ENCODE measurements around the gene SERPINE1.

The SERPINE1 gene

GRCh38 chr7:101164071-101164840 lies 37.4 kb downstream of the SERPINE1 start:
- Histone ChIP-seq H2AK5ac (ENCODE audit: low read depth, low read length) (no peak overlapping the region), H2BK5ac (ENCODE audit: low read length) (no peak overlapping the region), H3K9ac (ENCODE audit: low read depth, low read length, poor library complexity) (peak overlapping the region; percentile 68), H2BK120ac (ENCODE audit: low read depth, low read length) (no peak overlapping the region), H3K4me2 (ENCODE audit: insufficient read depth, low read length, poor library complexity, severe bottlenecking) (peak overlapping the region; percentile 94), H3K4me3 (ENCODE audit: low read length in 2 of 2) (peak overlapping the region; percentile 59 to 76), H2BK15ac (ENCODE audit: low read length) (no peak overlapping the region), H3K14ac (ENCODE audit: low read length) (no peak overlapping the region), H3K36me3 (replicated peaks in 1 of 2; ENCODE audit: control insufficient read depth in 2 of 2, insufficient read depth in 2 of 2, low read length in 2 of 2) (peaks cover under 1 to 10% of the 10 kb centered on the region in 2 donors), H3K18ac (ENCODE audit: low read length) (peak overlapping the region; percentile 87), H3K9me3 (replicated peaks in 1 of 2; ENCODE audit: control insufficient read depth in 2 of 2, insufficient read depth in 1 of 2, low read depth in 1 of 2, low read length in 2 of 2) (no peaks in the 10 kb centered on the region), H3K23ac (ENCODE audit: low read depth, low read length, poor library complexity) (peak overlapping the region; percentile 92), H4K8ac (ENCODE audit: low read depth, low read length) (no peak overlapping the region), H3K4ac (ENCODE audit: low read length) (no peak overlapping the region), H2BK12ac (ENCODE audit: low read length) (no peak overlapping the region), H4K91ac (ENCODE audit: low read depth, low read length, poor library complexity) (no peak overlapping the region), H3K27me3 (ENCODE audit: control insufficient read depth in 3 of 3, insufficient read depth in 3 of 3, low read depth in 1 of 3, low read length in 3 of 3) (peaks cover 10 to 56% (median 26%) of the 10 kb centered on the region in 3 experiments), H2AFZ (ENCODE audit: low read length) (peak overlapping the region; percentile 86), H3K27ac (replicated peaks; ENCODE audit: low read length) (no peak overlapping the region), H3K4me1 (ENCODE audit: control insufficient read depth in 2 of 2, insufficient read depth in 1 of 2, low read depth in 1 of 2, low read length in 2 of 2) (peaks cover 41 to 62% of the 10 kb centered on the region in 2 donors), H3K79me1 (ENCODE audit: low read depth, low read length) (no peaks in the 10 kb centered on the region)
- no peak for DNase-seq (ENCODE audit: low spot score)
- WGBS, 2 donors (ENCODE audit: extremely low coverage in 2 of 2, insufficient read length in 2 of 2, insufficient replicate concordance in 1 of 2): no CpG with 5 or more reads among the region's 75 CpGs

DNA sequence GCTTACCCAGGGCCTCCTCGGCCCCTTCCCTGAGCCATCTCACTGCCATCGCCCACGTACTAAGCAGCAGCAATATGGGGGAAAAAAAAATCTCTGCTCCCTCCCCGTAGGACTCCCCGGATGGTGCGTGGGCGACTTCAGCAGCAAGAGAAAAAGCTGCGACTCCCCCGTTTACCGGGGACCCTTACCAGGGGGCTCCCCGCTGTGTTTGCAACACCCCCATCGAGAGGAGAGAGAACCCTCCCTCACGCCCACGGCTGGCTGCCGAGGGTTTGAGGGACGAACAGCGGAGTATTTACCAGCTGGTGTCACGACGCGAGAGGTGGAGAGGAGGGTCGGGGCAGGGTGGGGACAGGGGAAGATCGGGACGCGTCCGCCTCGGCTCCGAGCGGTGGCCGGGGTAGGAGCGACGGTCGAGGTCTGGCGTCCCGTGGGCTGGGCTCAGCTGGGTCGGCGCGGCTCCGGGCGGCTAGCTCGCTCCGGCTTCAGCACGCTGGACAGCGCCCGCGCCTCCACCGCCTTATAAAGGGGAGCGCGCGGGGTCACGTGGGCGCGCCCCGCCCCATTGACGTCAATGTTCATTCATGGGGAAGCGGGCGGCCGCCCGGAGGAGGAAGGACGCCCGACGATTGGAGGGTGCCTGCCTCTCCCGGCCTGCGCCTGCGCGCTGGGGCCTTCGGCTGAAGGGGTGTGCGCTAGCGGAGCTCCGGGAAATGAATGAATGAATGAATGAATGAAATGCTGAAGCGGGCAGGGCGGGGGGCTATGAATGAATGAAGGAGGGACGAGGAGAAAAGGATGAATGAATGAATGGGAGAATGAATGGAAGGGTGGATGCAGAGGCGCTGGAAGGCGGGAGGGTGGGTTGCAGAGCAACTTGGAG lies 38.4 kb downstream of the SERPINE1 start, which contains the start of gene VGF:
Gene VGF, minus strand, starts transcription at position 495 of the 883 bp plus-strand sequence. CDS start 726 bp downstream, outside the sequence.
- Histone ChIP-seq H3K9me3 (replicated peaks in 1 of 2; ENCODE audit: control insufficient read depth in 2 of 2, insufficient read depth in 1 of 2, low read depth in 1 of 2, low read length in 2 of 2) (no peaks in the 10 kb centered on the region), H3K27ac (replicated peaks; ENCODE audit: low read length) (no peak within 1 kb of the TSS), H3K79me1 (ENCODE audit: low read depth, low read length) (no peaks in the 10 kb centered on the region), H2AK5ac (ENCODE audit: low read depth, low read length) (no peak within 1 kb of the TSS), H2BK5ac (ENCODE audit: low read length) (no peak within 1 kb of the TSS), H2BK15ac (ENCODE audit: low read length) (no peak within 1 kb of the TSS), H3K27me3 (ENCODE audit: control insufficient read depth in 3 of 3, insufficient read depth in 3 of 3, low read depth in 1 of 3, low read length in 3 of 3) (peaks cover 20 to 67% (median 35%) of the 10 kb centered on the region in 3 experiments), H3K14ac (ENCODE audit: low read length) (peak within 1 kb of the TSS; percentile 25), H3K36me3 (replicated peaks in 1 of 2; ENCODE audit: control insufficient read depth in 2 of 2, insufficient read depth in 2 of 2, low read length in 2 of 2) (peaks cover 0 to under 1% of the 10 kb centered on the region in 2 donors), H3K4me2 (ENCODE audit: insufficient read depth, low read length, poor library complexity, severe bottlenecking) (peak within 1 kb of the TSS; percentile 85), H3K23ac (ENCODE audit: low read depth, low read length, poor library complexity) (peak within 1 kb of the TSS; percentile 92), H2BK12ac (ENCODE audit: low read length) (no peak within 1 kb of the TSS), H3K4ac (ENCODE audit: low read length) (no peak within 1 kb of the TSS), H4K91ac (ENCODE audit: low read depth, low read length, poor library complexity) (no peak within 1 kb of the TSS), H2AFZ (ENCODE audit: low read length) (peak within 1 kb of the TSS; percentile 31), H4K8ac (ENCODE audit: low read depth, low read length) (no peak within 1 kb of the TSS), H3K4me1 (ENCODE audit: control insufficient read depth in 2 of 2, insufficient read depth in 1 of 2, low read depth in 1 of 2, low read length in 2 of 2) (peaks cover 46 to 72% of the 10 kb centered on the region in 2 donors), H2BK120ac (ENCODE audit: low read depth, low read length) (no peak within 1 kb of the TSS), H3K18ac (ENCODE audit: low read length) (no peak within 1 kb of the TSS), H3K4me3 (ENCODE audit: low read length in 2 of 2) (peak within 1 kb of the TSS; percentile 59 to 76), H3K9ac (ENCODE audit: low read depth, low read length, poor library complexity) (no peak within 1 kb of the TSS)
- peak; percentile 95 for DNase-seq (ENCODE audit: low spot score)
- no CpG with 5 or more reads among the region's 74 CpGs for WGBS, 2 donors (ENCODE audit: extremely low coverage in 2 of 2, insufficient read length in 2 of 2, insufficient replicate concordance in 1 of 2)

- Histone ChIP-seq H3K9me3 (replicated peaks in 1 of 2; ENCODE audit: control insufficient read depth in 2 of 2, insufficient read depth in 1 of 2, low read depth in 1 of 2, low read length in 2 of 2) (no peaks in the 10 kb centered on the region), H4K91ac (ENCODE audit: low read depth, low read length, poor library complexity) (no peak overlapping the region), H2BK15ac (ENCODE audit: low read length) (no peak overlapping the region), H3K9ac (ENCODE audit: low read depth, low read length, poor library complexity) (no peak overlapping the region), H3K79me1 (ENCODE audit: low read depth, low read length) (no peaks in the 10 kb centered on the region), H3K27me3 (ENCODE audit: control insufficient read depth in 3 of 3, insufficient read depth in 3 of 3, low read depth in 1 of 3, low read length in 3 of 3) (peaks cover 28 to 75% (median 42%) of the 10 kb centered on the region in 3 experiments), H3K23ac (ENCODE audit: low read depth, low read length, poor library complexity) (no peak overlapping the region), H3K4me1 (ENCODE audit: control insufficient read depth in 2 of 2, insufficient read depth in 1 of 2, low read depth in 1 of 2, low read length in 2 of 2) (peaks cover 47 to 72% of the 10 kb centered on the region in 2 donors), H3K4me3 (ENCODE audit: low read length in 2 of 2) (peak overlapping the region; percentile 41 to 72), H3K27ac (replicated peaks; ENCODE audit: low read length) (no peak overlapping the region), H2AK5ac (ENCODE audit: low read depth, low read length) (no peak overlapping the region), H3K4ac (ENCODE audit: low read length) (no peak overlapping the region), H3K36me3 (replicated peaks in 1 of 2; ENCODE audit: control insufficient read depth in 2 of 2, insufficient read depth in 2 of 2, low read length in 2 of 2) (no peaks in the 10 kb centered on the region), H2AFZ (ENCODE audit: low read length) (peak overlapping the region; percentile 31), H3K14ac (ENCODE audit: low read length) (no peak overlapping the region), H2BK5ac (ENCODE audit: low read length) (no peak overlapping the region), H4K8ac (ENCODE audit: low read depth, low read length) (no peak overlapping the region), H2BK12ac (ENCODE audit: low read length) (no peak overlapping the region), H2BK120ac (ENCODE audit: low read depth, low read length) (no peak overlapping the region), H3K4me2 (ENCODE audit: insufficient read depth, low read length, poor library complexity, severe bottlenecking) (peak overlapping the region; percentile 85), H3K18ac (ENCODE audit: low read length) (no peak overlapping the region)
- no CpG with 5 or more reads among the region's 38 CpGs for WGBS, 2 donors (ENCODE audit: extremely low coverage in 2 of 2, insufficient read length in 2 of 2, insufficient replicate concordance in 1 of 2)
- no peak for DNase-seq (ENCODE audit: low spot score)
Measured at GRCh38 chr7:101165958-101166647, 39.2 kb downstream of the SERPINE1 start.

Measured in neuronal stem cell (in vitro differentiated cells).